ES-I3 (cell line): ENCODE data around the gene PTPDC1.
"Not testable (repeated sequence)": the region's sequence is repeated elsewhere in the genome, so short reads cannot be mapped to it uniquely, and the experiment has no call there.

Experiments used
- H3K36me3 ChIP-seq: 2 replicates; pipeline ENCODE4 v1.6.1; 2013; ENCODE audit warnings: mild to moderate bottlenecking, low read length, control low read depth, moderate library complexity; ENCODE audit not compliant: insufficient read depth
- H3K4me1 ChIP-seq: 2 replicates; pipeline ENCODE4 v1.6.1; 2013; ENCODE audit warnings: mild to moderate bottlenecking, control low read depth, low read length; ENCODE audit not compliant: insufficient read depth
- H3K9ac ChIP-seq: 2 replicates; pipeline ENCODE4 v1.6.1; 2013; ENCODE audit warnings: low read depth, mild to moderate bottlenecking, low read length, moderate library complexity
- H3K9me3 ChIP-seq: 2 replicates; pipeline ENCODE4 v1.6.1; 2013; ENCODE audit warnings: mild to moderate bottlenecking, low read length, moderate library complexity; ENCODE audit not compliant: control insufficient read depth, insufficient read depth

Gene PTPDC1

GRCh38 chr9:94108584-94108983 is 24.3 kb downstream of the PTPDC1 start:
- H3K9me3 ChIP-seq: no peaks in the 10 kb centered on the region
- H3K4me1 ChIP-seq: no peaks in the 10 kb centered on the region
- H3K36me3 ChIP-seq: no peaks in the 10 kb centered on the region; the same call in 1 of the 2 replicates
- no peak overlapping the region for H3K9ac ChIP-seq

DNA sequence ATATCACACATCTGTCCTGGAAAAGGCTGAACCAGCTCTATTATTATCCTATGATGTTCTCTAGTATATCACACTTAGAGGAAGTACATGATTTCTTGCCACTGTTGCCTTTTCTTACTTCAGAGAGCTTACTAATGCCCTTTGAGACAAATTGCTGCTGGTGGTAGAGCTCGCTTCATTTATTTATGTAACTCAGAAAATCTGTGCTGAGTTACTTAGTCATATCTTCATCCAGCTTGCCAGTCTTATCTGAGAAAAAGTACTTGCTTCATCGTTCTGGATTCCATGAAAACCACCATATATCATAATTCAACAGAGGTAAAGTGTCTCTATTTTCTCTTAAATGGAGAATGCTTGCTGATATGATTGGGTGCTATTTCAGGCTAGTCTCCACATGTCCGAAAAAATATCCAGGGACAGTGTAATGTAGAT is 26.6 kb downstream of the PTPDC1 start:
- H3K36me3 ChIP-seq: no peaks in the 10 kb centered on the region
- no peaks in the 10 kb centered on the region for H3K9me3 ChIP-seq
- no peak overlapping the region for H3K9ac ChIP-seq
- no peaks in the 10 kb centered on the region for H3K4me1 ChIP-seq

DNA sequence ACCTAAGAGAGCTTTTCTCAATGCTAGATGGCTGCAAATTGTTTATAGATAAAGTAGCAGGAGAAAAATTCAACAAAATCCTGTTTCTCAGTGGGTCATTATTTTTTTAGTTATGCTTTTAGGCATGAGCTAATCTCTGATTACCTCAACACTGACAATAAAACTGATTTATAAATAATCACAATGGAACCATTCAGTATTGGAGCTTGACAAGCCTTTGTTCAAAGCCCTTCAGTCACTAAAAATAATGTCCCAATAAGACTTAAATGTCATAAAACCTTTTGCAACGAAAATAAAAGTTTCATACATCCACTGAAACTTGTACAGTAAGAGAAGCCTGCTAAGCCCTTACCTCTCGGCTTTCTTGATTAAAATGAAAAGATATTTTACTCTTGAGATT is 27.2 kb downstream of the PTPDC1 start:
- Histone ChIP-seq H3K36me3 (no peaks in the 10 kb centered on the region), H3K9me3 (no peaks in the 10 kb centered on the region), H3K4me1 (no peaks in the 10 kb centered on the region), H3K9ac (no peak overlapping the region)

- Histone ChIP-seq H3K4me1 (no peaks in the 10 kb centered on the region), H3K9ac (no peak overlapping the region), H3K36me3 (no peaks in the 10 kb centered on the region), H3K9me3 (no peaks in the 10 kb centered on the region)
Observed at GRCh38 chr9:94112716-94113465, 28.6 kb downstream of the PTPDC1 start.

- H3K9me3 ChIP-seq, H3K36me3 ChIP-seq, H3K4me1 ChIP-seq, H3K9ac ChIP-seq: not testable (repeated sequence)
Observed at GRCh38 chr9:94120088-94120487, 35.8 kb downstream of the PTPDC1 start.

GRCh38 chr9:94120854-94121376 is 36.7 kb downstream of the PTPDC1 start:
- H3K4me1 ChIP-seq: no peaks in the 10 kb centered on the region
- H3K9ac ChIP-seq: no peak overlapping the region
- peaks cover 5% of the 10 kb centered on the region for H3K9me3 ChIP-seq
- H3K36me3 ChIP-seq: no peaks in the 10 kb centered on the region

DNA sequence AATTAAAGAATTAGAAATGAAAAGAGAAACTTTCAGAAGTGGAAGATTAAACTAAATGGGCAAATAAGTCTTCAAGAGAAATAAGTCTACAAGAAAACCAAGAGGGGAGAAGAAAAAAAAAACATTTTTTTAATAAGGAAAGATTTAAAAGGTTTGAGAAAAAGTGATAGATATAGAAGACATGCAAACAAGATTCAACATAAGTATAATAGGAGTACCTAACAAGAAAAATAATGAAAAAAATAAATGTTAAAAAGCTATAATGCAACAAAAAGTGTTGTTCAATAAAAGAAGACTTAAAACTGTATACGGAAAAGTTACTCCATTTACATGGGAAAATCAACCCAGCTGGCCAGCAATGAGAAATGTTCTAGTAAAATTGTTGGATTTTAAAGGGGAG is 42.6 kb downstream of the PTPDC1 start:
- Histone ChIP-seq H3K4me1 (no peaks in the 10 kb centered on the region), H3K36me3 (no peaks in the 10 kb centered on the region), H3K9me3 (peaks cover 26% of the 10 kb centered on the region), H3K9ac (no peak overlapping the region)

DNA sequence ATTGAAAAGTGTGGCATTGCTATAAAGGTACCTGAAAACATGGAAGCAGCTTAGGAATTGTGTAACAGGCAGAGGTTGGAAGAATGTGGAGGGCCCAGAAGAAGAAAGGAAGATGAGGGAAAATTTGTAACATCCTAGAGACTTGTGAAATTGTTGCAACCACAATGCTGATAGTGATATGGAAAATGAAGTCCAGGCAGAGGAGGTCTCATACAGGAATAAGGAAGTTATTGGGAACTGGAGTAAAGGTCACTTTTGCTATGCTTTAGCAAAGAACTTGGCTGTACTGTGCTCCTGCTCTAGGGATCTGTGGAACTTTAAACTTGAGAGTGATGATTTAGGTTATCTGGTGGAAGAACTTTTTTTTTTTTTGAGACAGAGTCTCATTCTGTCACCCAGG is 43.5 kb downstream of the PTPDC1 start:
- H3K36me3 ChIP-seq: no peaks in the 10 kb centered on the region
- peaks cover 26% of the 10 kb centered on the region for H3K9me3 ChIP-seq
- no peak overlapping the region for H3K9ac ChIP-seq
- H3K4me1 ChIP-seq: no peaks in the 10 kb centered on the region

GRCh38 chr9:94128580-94128979 is 44.3 kb downstream of the PTPDC1 start:
- peaks cover 26% of the 10 kb centered on the region for H3K9me3 ChIP-seq
- H3K36me3 ChIP-seq: no peaks in the 10 kb centered on the region
- no peaks in the 10 kb centered on the region for H3K4me1 ChIP-seq
- H3K9ac ChIP-seq: no peak overlapping the region

- Histone ChIP-seq H3K9me3 (peaks cover 4% of the 10 kb centered on the region; the same call in 1 of the 2 replicates), H3K36me3 (no peaks in the 10 kb centered on the region), H3K4me1 (no peaks in the 10 kb centered on the region), H3K9ac (no peak overlapping the region)
Observed at GRCh38 chr9:94134629-94135028, 50.4 kb downstream of the PTPDC1 start.

- Histone ChIP-seq H3K36me3 (no peaks in the 10 kb centered on the region), H3K9me3 (peaks cover 2% of the 10 kb centered on the region; the same call in 1 of the 2 replicates), H3K4me1 (no peaks in the 10 kb centered on the region), H3K9ac (no peak overlapping the region)
Observed at GRCh38 chr9:94135222-94135621, 51.0 kb downstream of the PTPDC1 start.

GRCh38 chr9:94139672-94140417 is 55.6 kb downstream of the PTPDC1 start:
- Histone ChIP-seq H3K9me3 (no peaks in the 10 kb centered on the region; the same call in 1 of the 2 replicates), H3K4me1 (no peaks in the 10 kb centered on the region), H3K36me3 (no peaks in the 10 kb centered on the region), H3K9ac (no peak overlapping the region)

GRCh38 chr9:94140418-94140780 is 56.1 kb downstream of the PTPDC1 start:
- Histone ChIP-seq H3K4me1 (no peaks in the 10 kb centered on the region), H3K36me3 (no peaks in the 10 kb centered on the region), H3K9me3 (no peaks in the 10 kb centered on the region; the same call in 1 of the 2 replicates), H3K9ac (no peak overlapping the region)

DNA sequence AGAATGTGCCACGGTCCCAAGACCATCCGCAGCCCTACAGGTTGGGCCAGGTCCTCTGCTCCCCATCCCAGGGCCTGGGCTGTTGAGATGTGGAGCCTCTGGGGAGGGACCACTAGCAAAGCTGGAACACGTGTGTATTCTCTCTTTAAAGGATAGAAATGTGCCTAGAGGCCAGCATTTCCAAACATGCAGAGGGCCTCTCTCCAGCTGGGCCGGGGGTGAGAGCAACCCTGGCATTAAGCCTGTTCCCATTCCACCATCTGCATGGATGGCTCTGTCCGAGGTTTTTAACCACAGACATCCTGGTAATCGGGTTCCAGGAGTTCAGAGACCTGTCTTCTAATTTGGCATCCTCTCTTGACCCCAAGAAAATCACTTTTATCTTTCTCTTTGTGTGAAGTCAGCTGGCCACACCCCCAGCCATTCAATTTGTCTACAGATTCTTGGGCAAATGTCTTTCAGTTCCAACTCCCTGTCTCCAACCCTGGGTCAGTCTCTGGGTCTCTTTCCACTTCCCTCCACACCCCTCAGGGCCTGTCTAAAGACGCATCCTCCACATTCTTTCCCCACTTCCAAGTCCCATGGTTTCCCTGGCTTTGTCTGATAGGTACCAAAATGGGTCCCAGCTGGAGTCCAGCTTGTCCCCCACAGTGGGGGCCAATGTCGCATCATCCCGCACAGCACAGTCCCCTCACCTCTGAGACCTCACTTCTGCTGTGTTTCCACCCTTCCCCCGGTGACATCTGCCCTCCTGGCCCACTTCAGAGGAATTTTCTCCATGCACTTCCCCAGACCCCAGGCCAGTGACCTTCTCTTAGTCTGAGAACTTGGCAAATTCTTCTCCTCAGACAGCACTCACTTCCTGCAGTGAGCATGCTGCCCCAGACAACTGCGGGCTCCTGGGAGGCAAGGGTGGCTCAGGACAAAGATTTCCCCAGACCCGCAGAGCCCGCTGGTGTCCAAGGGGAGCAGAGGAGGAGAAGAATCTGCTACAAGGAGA is 56.8 kb downstream of the PTPDC1 start:
- H3K9ac ChIP-seq: no peak overlapping the region
- no peaks in the 10 kb centered on the region for H3K4me1 ChIP-seq
- H3K36me3 ChIP-seq: no peaks in the 10 kb centered on the region
- H3K9me3 ChIP-seq: no peaks in the 10 kb centered on the region; the same call in 1 of the 2 replicates
